ENCODE measurements around the gene ZFPM1. TPM values are rescaled to one million over a fixed set of nuclear protein-coding genes. Genes with fewer than 3 reads are reported as not detected.
A peak's percentile ranks its signal among the peaks of the same experiment; 100 is the strongest.

The ZFPM1 gene
- total RNA-seq, 4 donors from 2014 or later, result 1.9 to 5.3 (median 3.4) TPM

GRCh38 chr16:88526906-88527185 lies 73.8 kb downstream of the ZFPM1 start:
- DNase-seq, result no peak
- Histone ChIP-seq H3K27ac (no peak overlapping the region), H3K36me3 (no peaks in the 10 kb centered on the region), H3K27me3 (no peaks in the 10 kb centered on the region), H3K9me3 (no peaks in the 10 kb centered on the region), H3K4me1 (peaks cover 8 to 12% of the 10 kb centered on the region in 2 donors), H3K4me3 (replicated peaks in 1 of 3) (no peak overlapping the region)
- no peak for TF ChIP-seq CTCF (IDR thresholded peaks at IDR 0.05)
- TF ChIP-seq POLR2A (IDR thresholded peaks at IDR 0.05), result no peak
- intact Hi-C loops (cut with DNase I), result no loop called here
- 78% methylated on average over 6 of the region's 9 CpGs; no CpG with 5 or more reads in 1 of the 2 donors for WGBS, 2 donors

GRCh38 chr16:88527186-88527936 lies 74.3 kb downstream of the ZFPM1 start:
- Histone ChIP-seq H3K4me3 (replicated peaks in 1 of 3) (no peak overlapping the region), H3K9me3 (no peaks in the 10 kb centered on the region), H3K27ac (no peak overlapping the region), H3K4me1 (peaks cover 8 to 12% of the 10 kb centered on the region in 2 donors), H3K27me3 (no peaks in the 10 kb centered on the region), H3K36me3 (no peaks in the 10 kb centered on the region)
- 3 to 11% methylated on average over 11 to 12 of the region's 32 CpGs for WGBS, 2 donors
- TF ChIP-seq POLR2A (IDR thresholded peaks at IDR 0.05) (no peak), CTCF (IDR thresholded peaks at IDR 0.05) (peak; percentile 75 to 92 (median 82))
- intact Hi-C loops (cut with DNase I), result no loop called here
- DNase-seq, result peak; percentile 76 to 84

DNA sequence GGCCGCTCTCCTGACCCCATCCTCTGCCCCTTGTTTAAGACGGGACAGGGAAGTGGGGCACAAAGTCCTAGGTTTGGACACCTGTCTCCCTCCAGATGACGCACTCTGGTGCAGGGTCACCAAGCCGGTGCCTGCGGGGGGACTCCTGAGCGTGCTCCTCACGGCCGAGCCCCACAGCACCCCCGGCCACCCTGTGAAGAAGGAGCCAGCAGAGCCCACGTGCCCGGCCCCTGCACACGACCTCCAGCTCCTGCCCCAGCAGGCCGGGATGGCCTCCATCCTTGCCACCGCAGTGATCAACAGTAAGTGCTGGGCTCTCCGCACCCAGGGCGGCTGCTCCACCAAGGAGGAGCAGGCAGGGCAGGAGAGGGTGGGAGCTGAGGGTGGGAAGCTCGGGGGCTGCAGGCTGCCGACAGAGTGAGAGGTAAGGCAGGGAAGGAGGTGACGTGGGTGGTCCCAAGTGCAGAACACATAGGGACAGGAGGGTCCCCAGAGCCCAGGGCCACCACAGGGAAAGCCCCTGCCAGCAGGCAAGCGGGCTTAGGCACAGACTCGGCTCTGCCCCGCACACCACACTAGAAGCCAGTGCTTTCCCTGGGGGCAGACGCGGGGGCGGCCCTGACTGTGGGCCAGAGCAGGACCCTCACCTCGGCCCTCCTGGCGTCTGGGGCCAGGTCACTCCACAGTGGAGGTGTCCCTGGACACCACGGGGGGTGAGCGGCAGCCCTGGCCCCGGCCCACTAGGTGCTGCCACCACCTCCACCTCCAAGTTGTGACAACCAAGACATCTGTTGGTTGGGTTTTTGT lies 75.1 kb downstream of the ZFPM1 start:
- WGBS, 2 donors, result 77 to 86% methylated on average over 14 to 15 of the region's 30 CpGs
- Histone ChIP-seq H3K36me3 (no peaks in the 10 kb centered on the region), H3K9me3 (no peaks in the 10 kb centered on the region), H3K4me1 (peaks cover 14 to 18% of the 10 kb centered on the region in 2 donors), H3K4me3 (replicated peaks in 1 of 3) (no peak overlapping the region), H3K27ac (no peak overlapping the region), H3K27me3 (no peaks in the 10 kb centered on the region)
- DNase-seq, result no peak
- intact Hi-C loops (cut with DNase I), result loop anchor here (2.0 kb wide), 1 partner anchor 83 kb away; no protein-coding TSS in a partner anchor
- TF ChIP-seq CTCF (IDR thresholded peaks at IDR 0.05) (no peak), POLR2A (IDR thresholded peaks at IDR 0.05) (no peak)

DNA sequence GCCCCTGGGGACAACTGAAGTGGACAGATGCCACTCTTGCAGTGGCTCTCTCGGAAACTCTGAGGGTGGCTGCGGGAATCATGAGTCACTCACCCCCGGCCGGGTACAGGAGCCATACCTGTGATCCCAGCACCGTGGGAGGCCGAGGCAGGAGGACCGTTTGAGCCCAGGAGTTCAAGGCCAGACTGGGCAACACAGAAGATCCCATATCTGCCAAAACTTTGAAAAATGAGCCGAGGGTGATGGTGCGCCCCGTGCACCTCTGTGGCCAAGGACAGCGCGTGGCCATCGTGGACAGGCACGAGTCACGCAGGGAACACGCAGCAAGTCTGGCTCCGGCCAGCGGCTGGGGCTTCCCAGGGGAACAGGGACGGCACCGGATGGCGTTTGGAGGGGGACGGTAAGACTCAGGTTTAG lies 75.8 kb downstream of the ZFPM1 start:
- no peak for DNase-seq
- TF ChIP-seq CTCF (IDR thresholded peaks at IDR 0.05), result no peak
- TF ChIP-seq POLR2A (IDR thresholded peaks at IDR 0.05), result no peak
- H3K27me3 ChIP-seq, result no peaks in the 10 kb centered on the region
- intact Hi-C loops (cut with DNase I), result loop anchor here (2.0 kb wide), 1 partner anchor 84 kb away; no protein-coding TSS in a partner anchor
- 91 to 92% methylated on average over 22 of the region's 22 CpGs for WGBS, 2 donors
- peaks cover 14 to 21% of the 10 kb centered on the region in 2 donors for H3K4me1 ChIP-seq
- no peak overlapping the region for H3K27ac ChIP-seq
- H3K36me3 ChIP-seq, result no peaks in the 10 kb centered on the region
- no peak overlapping the region for H3K4me3 ChIP-seq (replicated peaks in 1 of 3)
- H3K9me3 ChIP-seq, result no peaks in the 10 kb centered on the region

DNA sequence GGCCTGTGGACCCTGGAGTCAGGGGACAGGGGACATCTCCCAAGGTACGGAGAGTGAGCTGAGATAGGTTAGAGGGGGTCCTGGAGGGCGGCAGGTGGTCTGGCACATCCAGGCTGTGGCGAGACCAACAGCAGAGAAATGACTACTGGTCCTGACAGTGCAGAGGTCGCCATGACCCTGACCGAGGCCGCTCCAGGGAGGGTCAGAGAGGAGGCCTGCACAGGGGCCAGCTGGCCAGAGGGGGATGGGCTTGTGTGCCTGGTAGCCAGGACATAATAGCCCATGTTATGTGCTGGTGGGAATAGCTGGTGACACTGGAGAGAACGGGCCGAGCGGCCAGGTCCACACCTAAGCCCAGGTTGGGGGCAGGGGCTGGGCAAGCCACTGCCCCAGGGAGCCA lies 76.5 kb downstream of the ZFPM1 start:
- intact Hi-C loops (cut with DNase I), result loop anchor here (2.0 kb wide), 1 partner anchor 85 kb away; no protein-coding TSS in a partner anchor

More for the DNA sequence above, 76.5 kb downstream of the ZFPM1 start:
- Histone ChIP-seq H3K9me3 (no peaks in the 10 kb centered on the region), H3K27me3 (no peaks in the 10 kb centered on the region), H3K36me3 (no peaks in the 10 kb centered on the region), H3K4me3 (replicated peaks in 1 of 3) (no peak overlapping the region), H3K27ac (no peak overlapping the region), H3K4me1 (peaks cover 14 to 21% of the 10 kb centered on the region in 2 donors)
- DNase-seq, result no peak
- TF ChIP-seq CTCF (IDR thresholded peaks at IDR 0.05) (no peak), POLR2A (IDR thresholded peaks at IDR 0.05) (no peak)
- WGBS, 2 donors, result 93 to 96% methylated on average over 6 to 9 of the region's 9 CpGs

All from thyroid gland (tissue), 4 donors.